Suprapubic skin (tissue), 4 donors: ENCODE results near the gene TPI1. TPM values are rescaled to one million over a fixed set of nuclear protein-coding genes. Genes with fewer than 3 reads are reported as not detected.
"Not testable (repeated sequence)": the region's sequence is repeated elsewhere in the genome, so short reads cannot be mapped to it uniquely, and the experiment has no call there.

Source experiments
- DNase-seq, 2 donors: peaks; one replicate each; pipeline ENCODE4 v3.0.0-alpha.2; 2019; ENCODE audit warnings: low spot score in 2 of 2
- H3K27ac ChIP-seq: fragments of 200-600 bp; sonication (generic); one replicate; pipeline ENCODE4 v1.5.1; 2019
- H3K27me3 ChIP-seq: fragments of 200-600 bp; sonication (generic); one replicate; pipeline ENCODE4 v1.5.1; 2019
- H3K36me3 ChIP-seq: fragments of 200-600 bp; sonication (generic); one replicate; pipeline ENCODE4 v1.5.1; 2019
- H3K4me1 ChIP-seq: fragments of 200-600 bp; sonication (generic); one replicate; pipeline ENCODE4 v1.5.1; 2019
- H3K4me3 ChIP-seq: fragments of 200-600 bp; sonication (generic); one replicate; pipeline ENCODE4 v1.5.1; 2019; ENCODE audit warnings: mild to moderate bottlenecking
- H3K9me3 ChIP-seq: fragments of 200-600 bp; sonication (generic); one replicate; pipeline ENCODE4 v1.5.1; 2019
- EP300 ChIP-seq: sonication (generic); formaldehyde crosslinking; IDR thresholded peaks from one replicate; pipeline ENCODE4 v1.6.1; 2017; ENCODE audit warnings: antibody characterized with exemption
- POLR2A ChIP-seq, 2 donors: fragments of 450-650 bp; IDR thresholded peaks; one replicate each; pipeline ENCODE4 v1.6.1; 2017; ENCODE audit warnings: antibody characterized with exemption in 2 of 2, mild to moderate bottlenecking in 2 of 2, moderate library complexity in 2 of 2
- POLR2AphosphoS5 ChIP-seq, 3 donors: sonication (generic); formaldehyde crosslinking; IDR thresholded peaks; one replicate each; pipeline ENCODE4 v1.6.1; 2017; ENCODE audit warnings: antibody characterized with exemption in 3 of 3
- WGBS: methylation state at CpG from one replicate; pipeline ENCODE4 v1.1.5; 2018; 5-methylcytosine and 5-hydroxymethylcytosine counted together
- total RNA-seq, 4 donors: library from RNA; depleted of rRNA; stranded (reverse); fragments of >200 nt; gene quantifications; one replicate each; pipeline ENCODE4 v1.1.0, GENCODE V29; 2016
- TF ChIP-seq, protein P1 (sequence below), 2 donors: fragments of 200-600 bp in 1 of 2; fragments of 450-650 bp in 1 of 2; sonication (generic) in 1 of 2; IDR thresholded peaks; one replicate each; pipeline ENCODE4 v1.5.1; 2016 to 2019; ENCODE audit warnings: antibody characterized with exemption in 2 of 2, mild to moderate bottlenecking in 1 of 2, moderate library complexity in 1 of 2

The TPI1 gene
- total RNA-seq, 4 donors from 2014 or later: 185 to 498 (median 405) TPM

DNA sequence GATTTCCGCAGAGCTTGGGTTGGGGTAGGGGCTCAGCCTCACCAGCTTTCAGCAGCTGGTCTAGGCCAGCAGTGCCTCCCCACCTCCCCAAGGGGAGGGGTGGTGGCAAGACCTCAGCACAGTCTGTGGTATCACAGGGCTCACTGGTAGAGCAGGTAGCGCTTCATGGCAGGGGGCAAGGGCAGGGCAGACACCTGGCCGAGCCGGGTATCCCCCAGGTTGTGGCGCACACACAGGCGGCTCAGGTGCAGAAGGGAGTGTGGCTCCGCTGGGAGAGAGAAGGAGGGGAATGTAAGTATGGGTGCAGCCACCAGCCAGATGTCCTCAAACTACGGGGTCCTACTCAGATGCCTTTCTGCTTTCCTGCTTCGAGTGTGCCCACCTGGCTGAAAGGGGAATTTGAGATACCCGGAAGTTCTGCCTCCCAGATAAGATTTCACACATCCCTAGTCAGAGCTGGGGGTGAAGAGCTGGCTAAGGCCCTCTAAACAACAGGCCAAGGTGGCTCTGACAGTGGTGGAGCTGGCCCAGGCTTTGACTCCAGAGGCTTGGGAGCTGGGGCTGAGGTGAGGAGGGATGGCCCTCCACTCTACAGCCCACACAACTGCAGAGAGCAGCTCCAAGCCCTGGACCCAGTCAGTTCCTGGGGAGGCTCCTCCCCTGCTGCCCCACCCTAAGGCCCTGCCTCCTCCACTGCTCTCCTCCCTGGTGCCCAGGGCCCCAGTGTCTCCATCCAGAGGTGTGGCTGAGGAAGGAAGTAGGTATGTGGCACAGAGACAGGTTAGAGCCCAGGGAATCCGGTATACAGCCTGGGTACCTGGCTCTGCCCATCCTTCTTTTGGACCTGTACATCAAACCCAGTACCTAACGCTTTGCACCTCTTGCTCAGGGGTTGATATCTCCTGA lies 4.0 kb downstream of the TPI1 start:
- no peak for DNase-seq
- Histone ChIP-seq H3K36me3 (peaks cover 21% of the 10 kb centered on the region), H3K27ac (no peak overlapping the region), H3K4me1 (peaks cover 69% of the 10 kb centered on the region), H3K4me3 (peak overlapping the region; percentile 90), H3K27me3 (no peaks in the 10 kb centered on the region), H3K9me3 (no peaks in the 10 kb centered on the region)
- TF ChIP-seq POLR2A (IDR thresholded peaks at IDR 0.05) (no peak), EP300 (no peak)
- TF ChIP-seq, protein P1, sequence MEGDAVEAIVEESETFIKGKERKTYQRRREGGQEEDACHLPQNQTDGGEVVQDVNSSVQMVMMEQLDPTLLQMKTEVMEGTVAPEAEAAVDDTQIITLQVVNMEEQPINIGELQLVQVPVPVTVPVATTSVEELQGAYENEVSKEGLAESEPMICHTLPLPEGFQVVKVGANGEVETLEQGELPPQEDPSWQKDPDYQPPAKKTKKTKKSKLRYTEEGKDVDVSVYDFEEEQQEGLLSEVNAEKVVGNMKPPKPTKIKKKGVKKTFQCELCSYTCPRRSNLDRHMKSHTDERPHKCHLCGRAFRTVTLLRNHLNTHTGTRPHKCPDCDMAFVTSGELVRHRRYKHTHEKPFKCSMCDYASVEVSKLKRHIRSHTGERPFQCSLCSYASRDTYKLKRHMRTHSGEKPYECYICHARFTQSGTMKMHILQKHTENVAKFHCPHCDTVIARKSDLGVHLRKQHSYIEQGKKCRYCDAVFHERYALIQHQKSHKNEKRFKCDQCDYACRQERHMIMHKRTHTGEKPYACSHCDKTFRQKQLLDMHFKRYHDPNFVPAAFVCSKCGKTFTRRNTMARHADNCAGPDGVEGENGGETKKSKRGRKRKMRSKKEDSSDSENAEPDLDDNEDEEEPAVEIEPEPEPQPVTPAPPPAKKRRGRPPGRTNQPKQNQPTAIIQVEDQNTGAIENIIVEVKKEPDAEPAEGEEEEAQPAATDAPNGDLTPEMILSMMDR (IDR thresholded peaks at IDR 0.05): no peak
- whole genome bisulfite sequencing: 55% methylated on average over 6 of the region's 12 CpGs

DNA sequence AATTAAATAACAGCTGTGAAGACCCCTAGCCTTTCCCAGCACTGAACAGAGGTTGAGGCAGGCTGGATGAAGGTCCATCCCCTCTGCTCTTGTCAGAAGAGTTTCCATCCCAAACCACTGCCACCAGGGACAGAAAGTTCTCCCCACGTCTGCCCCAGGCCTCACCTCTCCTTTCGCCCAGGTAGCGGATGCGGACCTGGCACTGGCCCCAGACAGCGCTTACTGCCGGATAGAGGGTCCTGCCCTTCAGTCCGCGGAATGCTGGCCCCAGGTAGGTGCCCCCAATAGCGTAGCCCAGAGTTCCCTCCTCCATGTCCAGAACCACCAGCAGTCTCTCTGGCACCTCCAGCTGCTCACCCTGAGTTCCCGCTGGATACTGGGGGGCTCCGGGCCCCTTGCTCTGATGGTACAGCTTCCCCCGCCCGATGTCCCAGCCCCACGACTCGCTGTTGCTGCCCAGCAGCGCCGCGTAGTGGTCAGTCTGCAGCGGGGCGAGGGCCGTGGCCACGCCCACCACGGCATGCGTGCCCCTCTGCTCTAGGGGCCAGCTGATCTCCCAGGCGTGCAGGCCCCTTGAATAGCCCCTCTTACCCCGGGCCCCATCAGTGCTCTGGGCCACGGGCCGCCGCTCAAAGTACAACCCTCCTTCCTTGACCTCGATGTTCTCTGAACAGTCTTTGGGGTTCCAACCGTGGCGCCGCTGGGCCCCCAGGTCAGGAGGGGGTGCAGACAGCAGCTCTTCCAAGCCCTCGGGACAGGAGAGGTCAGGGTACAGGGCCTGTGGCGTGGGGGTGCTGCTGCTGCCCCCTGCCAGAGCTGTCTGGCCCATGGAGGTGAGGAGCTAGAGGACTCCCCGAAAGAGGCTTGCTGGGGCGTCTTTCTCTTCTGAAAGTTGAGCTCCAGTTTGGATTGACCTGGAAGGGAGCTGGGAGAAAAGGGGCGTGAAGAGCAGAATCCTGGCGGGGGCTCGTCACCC lies 5.0 kb downstream of the TPI1 start:
- Histone ChIP-seq H3K36me3 (peaks cover 21% of the 10 kb centered on the region), H3K27ac (peak overlapping the region; percentile 82), H3K9me3 (no peaks in the 10 kb centered on the region), H3K27me3 (no peaks in the 10 kb centered on the region), H3K4me3 (peak overlapping the region; percentile 90), H3K4me1 (peaks cover 61% of the 10 kb centered on the region)
- DNase-seq: peak; percentile 91 to 92
- TF ChIP-seq POLR2A (IDR thresholded peaks at IDR 0.05) (no peak), POLR2AphosphoS5 (IDR thresholded peaks at IDR 0.05) (peak in 2 of 3 donors; percentile 3 to 46)
- TF ChIP-seq, protein P1 (IDR thresholded peaks at IDR 0.05): peak; percentile 49 to 98
- under 1% methylated on average over 21 of the region's 40 CpGs for WGBS

DNA sequence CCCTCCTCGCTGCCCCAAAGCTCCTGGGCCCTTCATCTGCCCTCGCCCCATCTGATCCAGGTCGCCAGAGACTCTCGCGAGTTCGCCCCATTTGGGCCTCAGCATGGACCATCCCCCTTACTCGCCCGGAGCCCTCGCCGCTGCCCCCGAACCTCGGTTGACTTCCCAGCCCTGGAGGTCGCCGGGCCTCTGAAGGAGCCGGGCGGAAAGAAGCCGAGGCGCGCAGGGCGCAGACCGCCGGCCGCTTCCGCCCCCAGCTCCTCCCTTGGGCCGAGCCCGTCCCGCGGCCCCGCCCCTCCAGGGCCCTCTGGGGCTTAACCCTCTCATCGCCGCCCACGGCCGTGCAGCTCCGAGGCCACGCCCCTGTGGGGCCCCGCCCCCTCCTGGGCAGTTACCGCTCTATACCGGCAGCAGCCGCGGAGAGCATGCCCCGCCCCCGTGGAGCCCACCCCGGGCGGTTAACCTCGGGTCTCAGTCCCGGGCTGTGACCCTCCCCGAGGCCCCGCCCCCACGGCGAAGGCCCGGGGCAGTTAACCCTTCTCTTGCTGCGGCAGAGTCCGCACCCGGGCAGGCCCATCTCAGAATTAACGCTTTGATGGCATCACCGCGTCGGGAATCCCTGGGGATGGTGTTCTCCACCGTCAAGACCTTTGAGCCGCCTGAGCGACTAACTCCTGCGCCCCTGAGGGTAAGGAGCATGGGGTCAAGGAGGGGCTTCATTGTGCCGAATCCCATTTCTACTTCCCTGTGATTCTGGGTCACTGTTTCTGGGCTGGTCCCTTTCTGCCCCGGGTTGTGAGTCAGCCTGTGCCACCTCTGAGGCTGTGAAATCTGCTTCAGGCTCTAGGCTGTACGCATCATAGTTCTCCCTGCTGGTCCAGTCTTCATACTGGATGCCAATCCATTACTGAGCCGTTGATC lies 6.0 kb downstream of the TPI1 start, which contains the start of gene SPSB2:
Gene SPSB2 (minus strand): TSS at position 210 of the 921 bp plus-strand sequence. CDS start 402 bp downstream, outside the sequence.
- peak within 1 kb of the TSS; percentile 90 for H3K4me3 ChIP-seq
- H3K9me3 ChIP-seq: no peaks in the 10 kb centered on the region
- TF ChIP-seq POLR2AphosphoS5 (IDR thresholded peaks at IDR 0.05): peak in 1 of 3 donors; percentile 21
- TF ChIP-seq, protein P1 (IDR thresholded peaks at IDR 0.05): no peak
- no peak for TF ChIP-seq EP300
- TF ChIP-seq POLR2A (IDR thresholded peaks at IDR 0.05): no peak
- DNase-seq: peak; percentile 98 to 99
- H3K27me3 ChIP-seq: no peaks in the 10 kb centered on the region
- H3K27ac ChIP-seq: peak within 1 kb of the TSS; percentile 82
- 2% methylated on average over 22 of the region's 66 CpGs for WGBS
- H3K36me3 ChIP-seq: peaks cover 21% of the 10 kb centered on the region
- peaks cover 56% of the 10 kb centered on the region for H3K4me1 ChIP-seq

DNA sequence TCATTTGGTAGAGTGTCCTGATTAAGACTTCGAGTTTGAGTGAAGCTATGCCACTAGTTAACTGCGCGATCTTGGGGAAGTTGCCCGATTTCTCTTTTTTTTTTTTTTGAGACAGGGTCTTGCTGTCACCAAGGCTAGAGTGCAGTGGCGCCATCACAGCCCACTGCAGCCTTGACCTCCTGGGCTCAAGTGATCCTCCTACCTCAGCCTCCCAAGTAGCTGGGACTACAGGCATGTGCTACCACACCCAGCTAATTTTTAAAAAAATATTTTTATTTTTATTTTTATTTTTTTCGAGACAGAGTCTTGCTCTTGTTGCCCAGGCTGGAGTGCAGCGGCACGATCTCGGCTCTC lies 6.7 kb downstream of the TPI1 start:
- not testable (repeated sequence) for DNase-seq, H3K27me3 ChIP-seq, H3K9me3 ChIP-seq
- peak overlapping the region; percentile 82 for H3K27ac ChIP-seq
- WGBS: 39% methylated on average over 9 of the region's 9 CpGs
- peaks cover 21% of the 10 kb centered on the region for H3K36me3 ChIP-seq
- peaks cover 49% of the 10 kb centered on the region for H3K4me1 ChIP-seq
- peak overlapping the region; percentile 90 for H3K4me3 ChIP-seq

DNA sequence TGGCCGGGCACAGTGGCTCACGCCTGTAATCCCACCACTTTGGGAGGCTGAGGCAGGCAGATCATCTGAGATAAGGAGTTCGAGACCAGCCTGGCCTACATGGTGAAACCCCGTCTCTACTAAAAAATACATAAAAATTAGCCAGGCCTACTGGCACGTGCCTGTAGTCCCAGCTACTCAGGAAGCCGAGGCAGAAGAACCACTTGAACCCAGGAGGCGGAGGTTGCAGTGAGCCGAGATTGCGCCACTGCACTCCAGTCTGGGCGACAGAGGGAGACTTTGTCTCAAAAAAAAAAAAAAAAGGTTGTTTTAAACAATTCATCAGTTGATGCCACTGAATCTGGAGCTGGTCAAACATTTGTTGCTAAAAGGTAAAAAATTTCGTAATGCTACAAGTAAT lies 12.5 kb downstream of the TPI1 start:
- H3K4me3 ChIP-seq, DNase-seq, H3K4me1 ChIP-seq, H3K9me3 ChIP-seq, H3K27ac ChIP-seq, H3K27me3 ChIP-seq: not testable (repeated sequence)
- WGBS: 92% methylated on average over 11 of the region's 11 CpGs
- peaks cover 15% of the 10 kb centered on the region for H3K36me3 ChIP-seq
